Erythroblast (primary cell): Measurements from ENCODE around the gene SLC35F3.

Experiments
- GATA1 ChIP-seq: IDR thresholded peaks from 2 replicates; pipeline ENCODE4 v1.6.1; 2011; ENCODE audit warnings: low read depth, mild to moderate bottlenecking, control low read depth, low read length, moderate library complexity
- POLR2A ChIP-seq: IDR thresholded peaks from 2 replicates; pipeline ENCODE4 v1.6.1; 2011; ENCODE audit warnings: mild to moderate bottlenecking, low read length

DNA sequence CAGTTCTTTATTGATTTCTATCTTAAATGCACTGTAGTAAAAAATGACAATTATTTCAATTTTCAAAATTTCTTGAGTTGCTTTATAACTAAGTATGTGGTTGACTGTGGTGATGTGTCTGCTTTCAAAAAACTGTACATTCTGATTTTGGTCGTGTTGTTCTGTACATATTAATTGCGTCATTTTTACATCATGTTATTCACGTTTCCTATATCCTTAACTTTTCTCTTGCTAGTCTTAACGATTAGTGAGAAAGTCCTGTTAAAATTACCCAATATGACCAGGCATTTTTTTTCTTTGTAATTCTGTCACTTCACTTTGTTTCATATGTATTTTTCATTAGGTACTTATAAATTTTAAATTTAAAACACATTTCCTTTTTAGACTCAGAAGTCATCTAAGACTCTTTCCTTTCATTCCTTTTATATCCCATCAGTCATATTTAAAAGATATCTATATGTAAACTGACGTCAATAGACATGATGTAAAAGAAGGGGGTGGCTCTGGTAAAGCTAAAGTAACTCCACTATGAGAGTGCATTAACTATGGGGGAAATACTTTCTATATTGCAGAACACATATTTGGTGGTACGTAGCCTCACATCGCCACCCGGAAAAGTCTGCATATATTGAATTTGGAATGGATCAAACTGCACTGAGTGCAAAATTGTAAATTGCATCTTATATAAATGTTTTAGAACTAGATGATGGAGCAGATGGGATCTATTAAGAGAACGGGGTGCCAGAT, 467.7 kb downstream of the SLC35F3 start:
- TF ChIP-seq POLR2A: no peak
- no peak for TF ChIP-seq GATA1
